Osteoblast (primary cell): ENCODE results near the gene KCNN3. TPM values are rescaled to one million over a fixed set of nuclear protein-coding genes. Genes with fewer than 3 reads are reported as not detected.

Experiments
- DNase-seq: peaks from one replicate; pipeline ENCODE4 v3.0.0; 2011; ENCODE audit warnings: low spot score, mixed read lengths; ENCODE audit not compliant: insufficient read length; ENCODE audit errors: missing footprints
- H2AFZ ChIP-seq: 2 replicates; pipeline ENCODE4 v1.6.0; 2011; ENCODE audit warnings: mild to moderate bottlenecking, low read length
- H3K27ac ChIP-seq: 2 replicates; pipeline ENCODE4 v1.5.1; 2011; ENCODE audit warnings: mild to moderate bottlenecking, low read depth, low read length, moderate library complexity
- H3K27me3 ChIP-seq: 2 replicates; pipeline ENCODE4 v1.6.0; 2012; ENCODE audit warnings: mild to moderate bottlenecking, control low read depth, inconsistent platforms, low read length, moderate library complexity; ENCODE audit not compliant: insufficient read depth
- H3K36me3 ChIP-seq: 2 replicates; pipeline ENCODE4 v1.5.1; 2011; ENCODE audit warnings: mild to moderate bottlenecking, low read length, control low read depth, moderate library complexity; ENCODE audit not compliant: insufficient read depth
- H3K4me1 ChIP-seq: 2 replicates; pipeline ENCODE4 v1.5.1; 2011; ENCODE audit warnings: mild to moderate bottlenecking, low read length, control low read depth, moderate library complexity; ENCODE audit not compliant: insufficient read depth
- H3K4me2 ChIP-seq: 2 replicates; pipeline ENCODE4 v1.6.0; 2011; ENCODE audit warnings: mild to moderate bottlenecking, low read length; ENCODE audit not compliant: insufficient read depth
- H3K4me3 ChIP-seq: fragments of 200-600 bp; sonication (generic); 3 replicates; pipeline ENCODE4 v1.5.1; 2012; ENCODE audit warnings: mild to moderate bottlenecking, low read length, inconsistent platforms; ENCODE audit not compliant: insufficient read depth
- H3K79me2 ChIP-seq: 2 replicates; pipeline ENCODE4 v1.6.0; 2012; ENCODE audit warnings: mild to moderate bottlenecking, low read length, control low read depth, inconsistent platforms; ENCODE audit not compliant: insufficient read depth
- H3K9me3 ChIP-seq: 2 replicates; pipeline ENCODE4 v1.5.1; 2011; ENCODE audit warnings: low read depth, low read length, control low read depth
- H4K20me1 ChIP-seq: 2 replicates; pipeline ENCODE4 v1.6.0; 2012; ENCODE audit warnings: mild to moderate bottlenecking, low read length, control low read depth; ENCODE audit not compliant: insufficient read depth
- total RNA-seq: library from RNA; depleted of rRNA; stranded (reverse); fragments of >200 nt; gene quantifications from 2 replicates; pipeline ENCODE4 v1.2.3, GENCODE V29; 2012
- TF ChIP-seq, protein P1 (sequence below): IDR thresholded peaks from 2 replicates; pipeline ENCODE4 v1.5.1; 2011; ENCODE audit warnings: mild to moderate bottlenecking, low read depth, low read length, moderate library complexity; ENCODE audit errors: extremely low read depth

KCNN3 gene
- total RNA-seq, 1 donor: under 0.01 TPM

DNA sequence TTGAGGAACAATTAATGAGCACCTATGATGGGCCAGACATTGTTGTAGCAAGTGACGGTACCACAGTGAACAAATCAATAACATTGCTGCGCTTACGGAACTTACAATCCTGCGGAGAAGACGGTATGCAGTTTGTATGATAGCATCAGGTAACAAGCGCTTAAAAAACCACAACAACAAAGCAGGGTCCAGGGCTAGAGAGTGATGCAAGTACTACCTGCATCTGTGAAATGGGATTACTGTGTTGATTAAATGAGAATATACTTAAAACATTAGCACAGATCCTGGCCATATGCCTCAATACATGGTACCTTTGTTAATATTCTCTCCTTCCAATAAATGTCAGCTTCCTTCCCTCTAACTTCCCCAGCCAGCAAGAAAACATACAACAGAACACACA is 151.5 kb downstream of the KCNN3 start:
- H3K27me3 ChIP-seq: peaks cover 4% of the 10 kb centered on the region
- no peak overlapping the region for H3K27ac ChIP-seq
- H3K4me2 ChIP-seq: no peak overlapping the region
- DNase-seq: no peak
- no peaks in the 10 kb centered on the region for H3K36me3 ChIP-seq
- TF ChIP-seq, protein P1, sequence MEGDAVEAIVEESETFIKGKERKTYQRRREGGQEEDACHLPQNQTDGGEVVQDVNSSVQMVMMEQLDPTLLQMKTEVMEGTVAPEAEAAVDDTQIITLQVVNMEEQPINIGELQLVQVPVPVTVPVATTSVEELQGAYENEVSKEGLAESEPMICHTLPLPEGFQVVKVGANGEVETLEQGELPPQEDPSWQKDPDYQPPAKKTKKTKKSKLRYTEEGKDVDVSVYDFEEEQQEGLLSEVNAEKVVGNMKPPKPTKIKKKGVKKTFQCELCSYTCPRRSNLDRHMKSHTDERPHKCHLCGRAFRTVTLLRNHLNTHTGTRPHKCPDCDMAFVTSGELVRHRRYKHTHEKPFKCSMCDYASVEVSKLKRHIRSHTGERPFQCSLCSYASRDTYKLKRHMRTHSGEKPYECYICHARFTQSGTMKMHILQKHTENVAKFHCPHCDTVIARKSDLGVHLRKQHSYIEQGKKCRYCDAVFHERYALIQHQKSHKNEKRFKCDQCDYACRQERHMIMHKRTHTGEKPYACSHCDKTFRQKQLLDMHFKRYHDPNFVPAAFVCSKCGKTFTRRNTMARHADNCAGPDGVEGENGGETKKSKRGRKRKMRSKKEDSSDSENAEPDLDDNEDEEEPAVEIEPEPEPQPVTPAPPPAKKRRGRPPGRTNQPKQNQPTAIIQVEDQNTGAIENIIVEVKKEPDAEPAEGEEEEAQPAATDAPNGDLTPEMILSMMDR: no peak
- H3K4me1 ChIP-seq: no peaks in the 10 kb centered on the region
- no peak overlapping the region for H2AFZ ChIP-seq
- no peaks in the 10 kb centered on the region for H3K9me3 ChIP-seq
- H3K79me2 ChIP-seq: no peaks in the 10 kb centered on the region
- no peaks in the 10 kb centered on the region for H4K20me1 ChIP-seq
- H3K4me3 ChIP-seq: no peak overlapping the region

GRCh38 chr1:154717528-154717924 is 152.6 kb downstream of the KCNN3 start:
- DNase-seq: no peak
- H4K20me1 ChIP-seq: no peaks in the 10 kb centered on the region
- peaks cover 11% of the 10 kb centered on the region for H3K27me3 ChIP-seq
- no peaks in the 10 kb centered on the region for H3K79me2 ChIP-seq
- no peak overlapping the region for H2AFZ ChIP-seq
- no peak overlapping the region for H3K4me2 ChIP-seq
- H3K9me3 ChIP-seq: no peaks in the 10 kb centered on the region
- H3K4me1 ChIP-seq: no peaks in the 10 kb centered on the region
- TF ChIP-seq, protein P1: no peak
- no peak overlapping the region for H3K27ac ChIP-seq
- H3K36me3 ChIP-seq: no peaks in the 10 kb centered on the region
- no peak overlapping the region for H3K4me3 ChIP-seq

DNA sequence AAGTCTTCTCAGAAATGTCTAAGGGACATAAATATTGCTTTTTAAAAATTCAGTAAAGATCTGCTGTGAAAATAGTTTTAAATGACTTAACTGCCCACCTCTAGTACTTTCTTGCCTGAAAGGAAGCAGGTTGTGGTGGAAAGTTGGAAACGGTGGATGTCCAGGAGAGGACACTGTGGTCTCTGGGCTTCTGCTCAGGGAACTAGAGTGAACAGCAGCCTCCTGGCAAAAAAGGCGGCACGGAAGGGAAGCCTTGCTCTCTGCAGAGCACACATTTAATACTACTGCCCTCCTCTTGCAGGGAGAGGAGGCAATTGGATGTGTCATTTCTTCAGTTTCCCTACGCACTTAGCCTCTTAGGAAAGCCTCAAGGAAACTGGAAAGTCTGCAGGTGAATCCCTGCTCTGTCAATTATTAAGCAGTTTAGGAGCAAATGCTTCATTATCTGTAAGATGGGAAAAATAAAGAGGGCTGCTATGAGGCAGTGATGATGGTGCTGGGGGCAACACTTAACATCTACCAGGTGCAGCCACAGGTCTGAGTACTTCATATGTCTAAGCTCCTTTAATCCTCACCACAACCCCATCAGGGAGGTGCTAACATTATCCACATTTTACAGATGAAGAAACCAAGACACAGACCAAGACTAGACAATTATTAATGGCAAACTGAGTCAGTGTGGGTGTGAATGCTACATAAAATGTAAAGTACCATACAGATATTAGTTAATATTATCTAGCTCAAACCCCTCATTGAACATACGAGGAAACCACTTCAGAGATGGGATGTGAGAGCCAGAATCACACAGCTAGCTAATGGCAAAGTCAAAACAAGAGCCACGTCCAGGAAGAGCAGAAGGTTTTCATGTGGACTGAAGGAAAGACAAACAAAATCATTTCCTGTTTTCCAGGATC is 153.2 kb downstream of the KCNN3 start:
- H3K27ac ChIP-seq: no peak overlapping the region
- no peaks in the 10 kb centered on the region for H3K4me1 ChIP-seq
- H2AFZ ChIP-seq: no peak overlapping the region
- peaks cover 11% of the 10 kb centered on the region for H3K27me3 ChIP-seq
- no peaks in the 10 kb centered on the region for H3K79me2 ChIP-seq
- H3K9me3 ChIP-seq: no peaks in the 10 kb centered on the region
- no peak for DNase-seq
- H3K4me3 ChIP-seq: no peak overlapping the region
- H4K20me1 ChIP-seq: no peaks in the 10 kb centered on the region
- H3K36me3 ChIP-seq: no peaks in the 10 kb centered on the region
- TF ChIP-seq, protein P1: no peak
- H3K4me2 ChIP-seq: no peak overlapping the region

- no peaks in the 10 kb centered on the region for H3K36me3 ChIP-seq
These were observed 154.1 kb downstream of the KCNN3 start for GRCh38 chr1:154716011-154716410.

More at GRCh38 chr1:154716011-154716410, 154.1 kb downstream of the KCNN3 start:
- Histone ChIP-seq H3K9me3 (no peaks in the 10 kb centered on the region), H3K4me3 (no peak overlapping the region), H3K27ac (no peak overlapping the region), H3K79me2 (no peaks in the 10 kb centered on the region), H3K4me1 (no peaks in the 10 kb centered on the region), H3K27me3 (peaks cover 11% of the 10 kb centered on the region), H4K20me1 (no peaks in the 10 kb centered on the region), H3K4me2 (no peak overlapping the region), H2AFZ (no peak overlapping the region)
- DNase-seq: no peak
- TF ChIP-seq, protein P1: no peak
